ENCODE data around the gene TMEM255A. TPM values are rescaled to one million over a fixed set of nuclear protein-coding genes. Genes with fewer than 3 reads are reported as not detected.

The TMEM255A gene
- total and polyA plus RNA-seq, 2 of the 13 experiments (the other 11 are each of a cell fraction or from before 2014, with no cell fraction given): 0.13 to 0.40 TPM

GRCh38 chrX:120301960-120302359, 9.3 kb downstream of the TMEM255A start:
- in situ Hi-C loops (cut with HindIII; ENCODE audit: extremely low pct_ligation_motif_present, low pct_unique_long_range_greater_than_20kb) (no loop called here), intact Hi-C loops (cut with micrococcal nuclease; ENCODE audit: unreplicated experiment) (no loop called here)
- ChIA-PET CTCF (ENCODE audit: low intra/inter-chr PET ratio, low total read pairs) (no interaction called here), POLR2A (no interaction called here)
- WGBS (ENCODE audit: low lambda C conversion rate): 2% methylated on average over 4 of the region's 4 CpGs
- Histone ChIP-seq H3K4me2 (ENCODE audit: low read depth, low read length) (no peak overlapping the region), H4K20me1 (ENCODE audit: insufficient read depth, low read length) (no peaks in the 10 kb centered on the region), H3K9ac (ENCODE audit: insufficient read depth, low read depth, low read length) (no peak overlapping the region), H3K4me3 (replicated peaks in 1 of 3; ENCODE audit: insufficient read depth in 1 of 3, low read depth in 2 of 3, low read length in 3 of 3) (no peak overlapping the region), H3K27ac (ENCODE audit: extremely low read length, insufficient read depth, low read length) (no peak overlapping the region), H2AFZ (ENCODE audit: low read length) (no peak overlapping the region), H3K27me3 (ENCODE audit: control insufficient read depth in 1 of 2, insufficient read depth in 2 of 2, low read length in 2 of 2) (no peaks in the 10 kb centered on the region; a peak in 1 of 5 replicates), H3K9me3 (ENCODE audit: low read length) (no peaks in the 10 kb centered on the region), H3K36me3 (replicated peaks in 1 of 2; ENCODE audit: control insufficient read depth in 1 of 2, insufficient read depth in 2 of 2, low read length in 2 of 2) (no peaks in the 10 kb centered on the region), H3K4me1 (ENCODE audit: insufficient read depth, low read length) (peaks cover 18% of the 10 kb centered on the region), H3K79me2 (ENCODE audit: insufficient read depth, low read length) (no peaks in the 10 kb centered on the region)
- no TSS peak for BruUV-seq (replicated peaks)
- FAIRE-seq (no peak), DNase-seq (ENCODE audit: low spot score) (no peak), ATAC-seq (no peak)
- TF ChIP-seq ZNF724P (CRISPR knock-in tag; IDR thresholded peaks at IDR 0.05; ENCODE audit: borderline replicate concordance) (no peak), ZNF280D (CRISPR knock-in tag; IDR thresholded peaks at IDR 0.05) (no peak), ATAD3A (CRISPR knock-in tag; IDR thresholded peaks at IDR 0.05) (no peak), HMGXB3 (CRISPR knock-in tag; IDR thresholded peaks at IDR 0.05; ENCODE audit: borderline replicate concordance) (no peak), FOXK1 (CRISPR knock-in tag; IDR thresholded peaks at IDR 0.05; ENCODE audit: borderline replicate concordance, low read depth) (no peak), TCF12 (IDR thresholded peaks at IDR 0.05) (no peak), TCF12 (CRISPR knock-in tag; IDR thresholded peaks at IDR 0.05) (no peak), ZNF83 (CRISPR knock-in tag; IDR thresholded peaks at IDR 0.05; ENCODE audit: borderline replicate concordance) (no peak)
